CD4-positive, alpha-beta T cell treated with Interleukin-4 for 1 hour (primary cell): ENCODE data around the gene NUP58.

Experiments
- DNase-seq, 2 donors: peaks; one replicate each; pipeline ENCODE4 v3.0.0-alpha.2; 2020 to 2022

Gene NUP58, protein sequence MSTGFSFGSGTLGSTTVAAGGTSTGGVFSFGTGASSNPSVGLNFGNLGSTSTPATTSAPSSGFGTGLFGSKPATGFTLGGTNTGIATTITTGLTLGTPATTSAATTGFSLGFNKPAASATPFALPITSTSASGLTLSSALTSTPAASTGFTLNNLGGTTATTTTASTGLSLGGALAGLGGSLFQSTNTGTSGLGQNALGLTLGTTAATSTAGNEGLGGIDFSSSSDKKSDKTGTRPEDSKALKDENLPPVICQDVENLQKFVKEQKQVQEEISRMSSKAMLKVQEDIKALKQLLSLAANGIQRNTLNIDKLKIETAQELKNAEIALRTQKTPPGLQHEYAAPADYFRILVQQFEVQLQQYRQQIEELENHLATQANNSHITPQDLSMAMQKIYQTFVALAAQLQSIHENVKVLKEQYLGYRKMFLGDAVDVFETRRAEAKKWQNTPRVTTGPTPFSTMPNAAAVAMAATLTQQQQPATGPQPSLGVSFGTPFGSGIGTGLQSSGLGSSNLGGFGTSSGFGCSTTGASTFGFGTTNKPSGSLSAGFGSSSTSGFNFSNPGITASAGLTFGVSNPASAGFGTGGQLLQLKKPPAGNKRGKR

DNA sequence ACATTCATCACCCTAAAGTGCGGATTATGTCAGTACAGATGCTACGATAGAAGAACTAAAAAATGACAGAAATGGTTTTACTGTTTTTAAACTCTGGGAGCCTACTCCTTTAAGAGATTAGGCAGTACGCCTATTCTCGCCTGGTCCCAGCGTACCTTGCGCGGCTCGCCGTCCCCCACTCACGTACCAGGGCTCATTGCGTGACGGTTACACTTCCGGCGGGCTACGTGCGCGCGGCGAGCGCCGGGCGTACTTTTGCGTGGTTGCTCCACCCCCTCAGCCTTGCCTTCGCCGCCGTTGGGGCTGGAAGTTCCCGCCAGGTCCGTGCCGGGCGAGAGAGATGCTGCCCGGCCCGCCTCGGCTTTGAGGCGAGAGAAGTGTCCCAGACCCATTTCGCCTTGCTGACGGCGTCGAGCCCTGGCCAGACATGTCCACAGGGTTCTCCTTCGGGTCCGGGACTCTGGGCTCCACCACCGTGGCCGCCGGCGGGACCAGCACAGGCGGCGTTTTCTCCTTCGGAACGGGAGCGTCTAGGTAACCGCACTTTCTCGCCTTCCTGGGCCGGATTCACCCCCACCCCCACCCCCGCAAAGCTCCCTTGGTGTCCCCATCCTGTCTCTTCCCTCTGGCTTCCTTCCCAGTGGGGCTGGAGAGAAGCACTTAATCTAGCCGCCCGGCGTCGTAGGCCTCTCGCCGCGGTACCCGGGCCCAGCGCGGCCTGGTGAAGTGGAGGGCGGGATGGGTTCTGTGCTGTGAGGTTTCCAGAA lies at the start of gene NUP58:
Gene NUP58, plus strand, starts transcription at position 279 of the 767 bp plus-strand sequence. Its CDS starts 149 bp downstream, at position 428.
- DNase-seq, result peak; percentile 94

DNA sequence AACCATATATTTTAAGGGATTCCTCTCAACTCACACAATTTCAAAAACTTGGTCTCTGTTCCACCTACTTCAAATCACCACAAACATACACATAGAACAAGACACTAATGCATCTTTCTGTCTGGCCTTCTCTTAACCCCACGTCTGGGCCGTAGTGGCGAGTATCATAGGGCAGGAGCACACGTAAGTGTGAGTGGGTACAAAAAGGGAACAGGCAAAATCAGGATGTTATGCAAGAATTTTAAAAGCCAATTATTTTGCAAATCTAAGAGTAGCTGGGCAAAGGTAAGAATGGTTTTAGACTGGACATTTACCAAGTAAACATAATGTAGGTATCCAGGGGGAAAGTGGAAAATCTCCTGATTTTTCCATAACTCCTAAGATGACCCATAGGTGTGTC lies 49.2 kb upstream of the NUP58 start:
- DNase-seq, result no peak

DNA sequence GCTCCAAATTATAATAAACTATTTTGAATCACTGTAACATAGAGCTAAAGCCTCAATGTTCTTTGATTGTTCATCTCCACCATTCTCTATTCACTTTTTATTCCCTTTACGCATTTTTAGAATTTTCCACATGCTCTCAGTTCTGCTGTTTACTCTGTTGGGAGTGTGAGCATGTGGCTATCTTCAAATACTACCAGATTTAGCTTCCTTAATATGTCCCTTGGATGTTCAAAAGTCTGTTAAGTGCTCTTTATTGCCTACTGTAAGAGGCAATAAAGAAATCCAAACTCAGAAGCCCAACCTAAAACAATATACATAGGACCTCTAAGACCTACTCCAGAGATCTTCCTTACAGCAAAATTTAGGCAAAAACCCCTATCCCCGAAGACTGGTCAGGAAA lies 48.7 kb upstream of the NUP58 start:
- no peak for DNase-seq

DNA sequence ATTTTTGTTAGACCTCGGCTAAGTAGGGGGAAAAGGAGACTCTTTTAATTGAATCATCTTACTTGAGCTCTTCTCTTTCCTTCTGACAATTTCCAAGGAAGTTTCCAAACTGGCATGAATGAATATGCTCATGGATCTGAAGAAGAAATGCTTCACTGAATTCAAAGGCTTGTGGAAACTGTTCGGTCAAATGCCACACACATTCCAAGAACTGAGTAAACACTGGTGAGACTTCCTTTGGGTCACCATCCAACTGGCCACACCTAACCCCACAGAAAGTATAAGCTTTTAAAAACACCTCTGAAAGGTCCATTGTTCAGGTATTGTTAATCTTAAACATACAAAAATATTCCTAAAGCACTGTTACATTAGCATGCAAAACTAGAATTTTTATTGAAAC lies 47.7 kb upstream of the NUP58 start:
- DNase-seq, result no peak

DNA sequence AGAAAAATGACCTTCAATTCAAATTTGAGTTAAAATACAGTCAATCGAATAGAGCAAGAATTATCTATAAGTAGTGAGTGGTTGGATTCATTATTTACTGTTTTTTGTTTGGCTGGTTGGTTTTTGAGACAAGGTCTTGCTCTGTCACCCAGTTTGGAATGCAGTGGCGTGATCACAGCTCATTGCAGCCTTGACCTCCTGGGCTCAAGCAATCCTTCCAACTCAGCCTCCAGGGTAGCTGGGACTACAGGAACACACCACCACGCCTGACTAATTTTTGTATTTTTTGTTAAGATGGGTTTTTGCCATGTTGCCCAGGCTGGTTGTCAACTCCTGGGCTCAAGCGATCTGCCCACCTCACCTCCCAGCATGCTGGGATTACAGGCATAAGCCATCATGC lies 39.2 kb upstream of the NUP58 start:
- no peak for DNase-seq

DNA sequence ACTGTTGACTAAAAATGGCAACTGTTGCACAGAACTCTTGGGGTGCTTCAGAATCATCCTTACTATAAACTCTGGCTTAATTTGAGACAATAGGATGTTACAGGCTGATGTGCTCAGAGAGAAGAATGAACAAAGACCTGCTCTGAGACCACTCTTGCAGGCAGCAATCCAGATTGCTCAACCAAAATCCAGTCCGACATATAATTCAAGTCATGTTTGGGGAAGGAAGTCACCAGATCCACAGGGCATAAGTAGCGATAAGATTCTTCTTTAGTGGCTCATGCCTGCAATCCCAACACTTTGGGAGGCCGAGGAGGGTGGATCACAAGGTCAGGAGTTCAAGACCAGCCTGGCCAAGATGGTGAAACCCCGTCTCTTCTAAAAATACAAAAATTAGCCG lies 34.7 kb upstream of the NUP58 start:
- DNase-seq, result no peak

DNA sequence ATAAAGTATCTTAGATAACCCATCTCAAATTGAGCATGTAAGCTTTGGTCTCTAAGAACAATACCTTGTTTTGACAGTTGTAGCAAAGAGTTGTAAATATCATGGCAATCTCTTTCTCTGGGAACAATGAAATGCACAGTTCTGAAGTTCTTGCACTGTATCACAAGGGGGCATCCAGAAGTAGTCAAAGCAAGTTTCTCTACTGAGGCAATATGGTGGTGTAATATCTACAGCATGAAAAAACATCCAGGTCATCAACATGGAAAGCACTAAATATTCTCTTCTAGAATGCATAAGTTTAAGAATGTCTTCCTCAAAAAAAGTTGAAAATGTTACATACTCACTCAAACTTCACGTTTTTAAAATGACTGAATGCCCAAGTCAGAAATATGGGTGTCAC lies 33.7 kb upstream of the NUP58 start:
- DNase-seq, result peak in 1 of 2 donors; percentile 32

DNA sequence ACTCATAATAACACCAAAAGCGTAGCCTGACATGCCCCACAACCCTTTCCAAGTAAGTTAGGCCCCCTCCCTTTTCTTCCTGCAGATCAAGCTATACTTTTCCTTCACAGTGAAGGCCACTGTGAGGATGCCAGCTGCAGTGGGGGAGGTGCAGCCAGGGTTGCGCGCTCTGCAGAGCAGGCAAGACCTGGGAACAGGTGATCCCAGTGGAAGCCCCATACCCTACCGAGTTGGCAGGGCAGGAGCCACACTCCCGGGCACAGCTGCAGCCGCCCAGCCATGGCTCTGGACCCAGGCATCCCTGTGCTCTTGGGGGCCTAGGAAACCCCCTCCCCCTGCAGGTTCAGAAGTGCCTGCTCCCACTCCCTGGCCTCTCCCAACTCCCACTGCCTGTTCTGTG lies 32.9 kb upstream of the NUP58 start:
- no peak for DNase-seq

DNA sequence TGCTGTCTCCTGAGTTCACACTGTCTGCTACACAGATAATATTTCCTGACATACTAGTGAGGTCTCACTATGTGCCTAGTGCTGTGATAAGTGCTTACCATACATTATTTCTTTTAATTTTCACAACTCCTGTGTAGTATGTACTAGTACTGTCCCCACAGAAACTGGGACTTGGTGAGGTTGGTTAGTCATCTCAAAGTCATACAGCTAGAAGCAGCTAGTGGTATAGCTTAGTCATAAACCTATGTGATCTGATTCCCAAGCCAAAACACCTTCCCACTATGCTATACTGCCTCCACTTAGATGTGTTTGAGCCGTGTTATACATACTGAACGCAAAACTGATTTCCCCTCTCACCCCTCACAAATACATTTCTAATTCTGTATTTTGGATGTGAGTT lies 24.7 kb upstream of the NUP58 start:
- no peak for DNase-seq

DNA sequence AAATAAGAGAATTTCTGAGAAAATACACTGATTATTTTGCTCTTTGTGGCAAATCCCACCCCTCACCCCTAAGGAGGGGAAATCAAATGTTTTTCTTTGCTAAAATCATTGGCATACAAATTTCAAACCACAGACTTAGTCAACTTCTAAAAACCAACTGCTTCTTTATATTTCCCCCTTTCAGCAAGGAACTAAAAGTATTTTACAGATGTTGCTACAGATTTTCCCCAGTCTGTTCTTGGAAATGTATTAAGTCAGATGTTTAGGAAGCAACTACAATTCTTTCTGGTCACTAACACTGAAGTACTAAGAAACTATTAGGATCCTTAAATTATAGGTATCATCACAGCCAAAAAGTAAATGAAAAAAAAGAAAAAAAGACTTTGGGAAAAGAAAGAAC lies 21.0 kb upstream of the NUP58 start:
- no peak for DNase-seq

DNA sequence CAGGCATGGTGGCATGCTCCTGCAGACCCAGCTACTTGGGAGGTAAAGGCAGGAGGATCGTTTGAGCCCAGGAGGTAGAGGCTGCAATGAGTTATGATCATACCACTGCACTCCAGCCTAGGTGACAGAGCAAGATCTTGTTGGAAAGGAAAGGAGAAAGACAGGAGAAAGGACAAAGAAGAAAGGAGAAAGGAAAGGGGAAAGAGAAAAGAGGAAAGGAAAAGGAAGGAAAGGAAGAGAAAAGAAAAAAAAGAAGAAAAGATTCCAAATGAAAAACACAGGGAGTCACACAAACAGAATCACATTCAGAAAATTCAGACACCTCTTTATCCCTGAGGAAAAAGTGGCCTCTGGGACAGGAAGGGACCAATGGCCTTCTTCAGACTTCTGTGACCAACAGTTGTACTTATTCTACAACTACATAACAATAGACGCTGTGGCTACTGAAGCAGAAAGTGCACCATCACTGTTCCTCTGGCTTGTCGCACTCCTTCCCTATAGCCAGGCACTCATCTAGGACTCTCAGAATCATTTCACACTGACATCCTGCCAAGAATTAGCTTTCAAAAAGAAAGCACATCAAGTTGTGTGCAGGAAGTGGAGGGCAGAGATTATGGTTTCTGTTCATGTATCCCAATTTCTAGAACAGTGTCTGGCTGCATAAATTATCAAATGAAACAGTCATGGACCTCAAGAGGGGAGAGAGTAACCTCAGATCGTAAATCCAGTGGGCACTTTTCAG lies 20.1 kb upstream of the NUP58 start:
- DNase-seq, result no peak

DNA sequence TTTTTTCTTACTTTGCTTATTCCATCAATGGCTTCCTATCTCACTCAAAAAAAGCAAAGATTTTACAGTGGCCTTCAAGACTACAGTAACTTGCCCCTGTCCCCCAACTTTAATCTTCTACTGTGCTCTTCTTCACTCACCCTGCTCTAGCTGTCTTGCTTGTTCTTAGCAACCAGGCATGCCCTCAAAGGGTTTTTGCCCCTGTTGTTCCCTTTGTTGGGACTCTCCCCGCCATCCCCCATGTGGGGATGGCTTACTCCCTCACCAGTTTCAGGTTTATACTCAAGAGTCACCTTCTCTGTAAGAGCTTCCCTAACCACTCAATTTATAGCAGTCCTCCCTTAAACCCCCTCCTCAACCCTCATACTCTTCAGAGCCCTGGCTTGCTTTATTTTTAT lies 19.5 kb upstream of the NUP58 start:
- no peak for DNase-seq

DNA sequence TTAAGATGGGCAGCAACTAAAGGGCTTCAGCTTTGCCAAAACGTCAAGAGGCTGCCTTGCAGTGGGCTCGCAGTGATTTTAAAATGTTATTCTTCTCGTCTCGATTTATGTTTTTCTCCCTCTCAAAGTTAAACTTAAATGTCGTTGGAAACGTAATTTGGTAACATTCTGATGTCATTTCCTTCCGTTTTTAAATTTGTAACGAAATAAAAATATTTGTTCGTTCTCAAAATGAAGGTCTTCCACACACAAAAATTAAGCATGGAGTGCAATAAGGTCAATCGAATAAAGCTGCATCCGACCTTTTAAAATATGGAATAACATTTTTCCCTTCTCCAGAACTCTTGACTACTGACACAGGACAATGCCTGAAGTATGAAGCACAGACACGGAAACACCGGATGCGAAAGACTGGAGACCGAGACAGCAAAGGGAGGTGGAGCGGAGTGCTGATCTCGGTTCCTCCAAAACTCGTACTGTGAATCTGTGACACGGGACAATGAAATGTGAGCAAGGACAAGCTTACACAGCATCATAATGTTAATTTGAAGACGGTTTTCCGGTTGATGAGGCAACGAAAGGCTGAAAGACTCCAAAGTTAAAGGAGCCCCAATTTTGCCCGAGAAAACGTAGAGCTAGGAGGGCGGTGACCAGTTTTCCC lies 15.0 kb upstream of the NUP58 start:
- DNase-seq, result peak; percentile 63 to 70

DNA sequence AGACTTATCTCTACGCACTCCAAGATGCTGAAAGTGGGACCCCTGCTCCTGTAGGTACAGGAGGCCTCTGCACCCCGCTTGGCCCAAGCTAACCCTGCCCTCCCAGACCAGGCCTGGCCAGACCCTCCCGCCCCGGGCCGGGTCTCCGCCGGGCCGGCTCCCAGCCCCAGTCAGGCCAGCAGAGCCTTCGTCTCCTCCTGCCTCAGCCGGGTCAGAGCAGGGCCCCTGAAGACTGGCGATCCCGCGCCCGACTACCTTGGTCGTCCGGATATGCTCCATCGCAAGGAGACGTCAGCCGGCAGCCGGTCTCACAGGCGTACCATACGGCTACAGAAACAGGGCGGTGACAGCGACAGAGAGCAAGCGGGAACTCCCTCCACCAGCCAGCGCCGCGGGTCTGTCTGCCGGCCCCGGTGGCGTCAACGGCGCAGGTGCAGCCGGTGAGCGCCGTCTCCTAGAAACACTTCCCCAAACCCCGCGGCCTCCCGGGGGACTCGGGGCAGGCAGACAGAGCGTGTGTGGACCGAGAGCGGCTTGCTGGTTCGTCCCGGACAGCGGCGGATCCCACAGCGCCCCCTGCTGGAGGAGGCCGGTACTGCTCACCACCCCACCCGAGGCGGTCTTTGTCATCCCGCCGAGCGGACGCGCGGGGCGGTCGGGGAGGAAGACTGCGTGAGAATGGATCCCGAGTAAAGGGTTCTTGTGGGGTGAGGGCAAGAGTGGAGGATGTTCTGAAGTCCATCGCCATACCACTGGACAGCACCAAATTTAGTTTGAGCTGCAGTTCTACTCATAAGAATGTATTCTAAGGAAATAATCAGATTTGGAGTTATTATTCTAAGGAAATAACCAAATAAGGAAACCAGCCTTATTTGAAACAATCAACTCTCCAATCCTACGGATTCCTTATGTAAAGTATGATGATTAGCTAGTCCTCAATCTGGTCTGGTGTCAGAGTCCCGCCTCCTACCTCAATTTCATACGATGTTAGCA lies 14.2 kb upstream of the NUP58 start, which contains the start of gene MTMR6:
Gene MTMR6, minus strand, starts transcription at position 520 of the 993 bp plus-strand sequence. Its CDS starts 241 bp downstream, at position 279.
- peak; percentile 93 to 96 for DNase-seq

DNA sequence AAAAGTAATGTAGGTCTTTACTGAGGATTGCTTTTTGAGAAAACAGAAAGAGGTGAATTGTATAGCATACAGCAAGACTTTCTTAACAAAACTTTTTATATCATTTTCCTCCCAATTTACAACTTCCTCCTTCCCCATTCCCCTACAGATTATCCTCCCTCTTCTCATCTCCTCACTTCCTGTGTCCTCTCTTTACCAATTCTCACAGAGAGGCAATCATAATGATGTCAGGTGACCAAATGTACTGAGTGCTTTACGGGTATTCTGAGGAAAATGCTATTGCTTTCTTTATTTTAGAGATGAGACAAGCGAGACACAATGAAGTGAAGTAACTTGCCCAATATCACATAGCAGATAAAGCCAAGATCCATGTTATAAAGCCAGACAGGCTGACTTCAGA lies 12.5 kb upstream of the NUP58 start:
- DNase-seq, result no peak

DNA sequence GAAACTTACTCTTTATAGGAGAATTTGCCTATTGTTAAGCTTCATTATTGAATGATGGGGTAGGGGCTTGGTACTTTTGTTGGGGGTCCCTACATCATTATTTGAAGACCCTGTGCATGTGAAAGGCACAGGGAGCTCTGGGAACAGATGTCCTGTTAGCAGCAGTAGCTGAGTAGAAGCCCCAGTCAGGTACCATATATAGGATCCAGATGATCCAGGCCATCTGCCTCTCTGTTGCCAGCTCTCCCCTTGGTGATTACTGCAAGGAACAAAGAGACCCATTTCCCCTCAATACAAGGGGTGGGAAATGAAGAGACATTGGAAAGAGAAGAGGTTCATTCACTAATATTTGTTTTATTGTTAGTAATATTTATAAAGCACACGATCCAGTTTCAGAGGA lies 9.7 kb upstream of the NUP58 start:
- DNase-seq, result no peak

DNA sequence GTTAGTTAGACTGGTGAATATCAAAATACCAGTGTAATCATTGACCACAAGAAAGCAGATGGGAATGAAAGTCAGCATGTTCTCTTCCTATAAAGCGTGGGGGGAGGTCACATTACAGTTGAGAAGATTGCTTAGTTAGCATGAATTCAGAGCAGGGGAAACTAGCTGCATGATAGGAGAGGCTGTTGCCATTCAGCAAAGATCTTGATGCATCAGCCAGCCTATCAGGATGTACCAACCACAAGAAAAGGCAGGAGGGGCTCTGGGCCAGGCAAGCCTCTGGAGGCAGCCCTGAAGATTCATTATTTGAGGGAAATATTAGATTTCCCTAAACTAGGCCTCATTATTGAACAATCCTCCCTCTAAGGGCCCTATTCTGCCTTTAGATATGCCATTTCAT lies 9.1 kb upstream of the NUP58 start:
- DNase-seq, result peak in 1 of 2 donors; percentile 53

DNA sequence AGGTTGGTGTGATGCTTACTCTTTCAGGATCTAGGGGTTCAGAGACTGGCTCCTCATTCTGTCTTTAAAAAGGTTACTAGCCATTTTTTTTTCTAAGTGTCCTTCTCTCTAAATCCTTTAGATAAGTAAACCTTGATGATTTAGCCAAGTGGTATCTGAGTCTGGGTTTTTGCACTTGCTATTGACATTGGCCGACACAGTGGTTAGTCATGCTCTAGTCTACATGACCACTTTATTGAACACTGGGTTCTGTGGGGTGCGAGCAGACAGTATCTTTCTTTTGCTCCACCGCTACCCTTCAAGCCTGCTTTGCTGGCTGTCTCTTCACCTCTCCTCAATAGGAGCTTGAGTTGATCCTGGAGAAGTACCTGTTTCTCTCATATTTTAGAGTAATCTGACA lies 6.2 kb upstream of the NUP58 start:
- DNase-seq, result no peak

DNA sequence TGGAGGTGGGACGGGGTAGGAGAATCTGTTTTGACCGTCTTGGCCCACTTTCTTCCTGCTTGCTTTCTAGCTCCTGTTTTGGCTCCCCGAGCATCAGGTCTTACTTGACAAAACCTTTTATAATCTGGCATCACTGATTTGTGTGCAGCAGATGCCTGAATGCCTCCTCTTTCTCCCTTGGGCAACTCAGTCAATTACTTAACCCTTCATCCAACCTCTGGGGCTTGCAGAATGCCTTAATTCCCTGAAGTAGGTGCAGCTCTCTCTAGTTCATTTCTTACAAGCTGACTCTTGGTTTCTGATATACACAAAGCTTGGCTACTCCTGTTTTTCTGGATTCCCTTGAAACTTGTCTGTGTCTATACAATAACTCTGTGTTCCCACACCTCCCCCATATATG lies 5.7 kb upstream of the NUP58 start:
- DNase-seq, result no peak

DNA sequence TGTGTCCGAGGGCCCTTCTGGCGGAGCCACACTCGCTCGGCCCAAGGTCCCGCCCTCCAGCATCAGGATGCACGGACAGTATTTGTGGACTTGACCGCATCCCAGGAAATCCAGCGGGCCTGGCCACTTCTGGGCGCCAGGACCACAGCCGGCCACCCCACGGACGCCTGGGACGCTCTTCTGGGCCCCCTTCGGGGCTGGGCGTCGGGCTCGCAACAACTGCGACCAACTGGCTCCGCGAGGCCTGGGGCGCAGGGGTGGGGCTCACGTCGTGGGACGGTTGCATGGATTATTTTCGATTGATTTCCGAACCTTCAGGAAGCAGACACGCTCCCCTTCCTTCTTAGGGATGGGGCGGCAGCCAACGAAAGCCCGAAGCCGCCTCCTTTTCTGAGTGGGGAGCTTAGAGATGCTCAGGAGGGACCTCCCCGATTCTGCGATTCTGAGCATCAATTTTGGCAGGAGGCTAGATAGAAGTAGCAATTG lies 521 bp upstream of the NUP58 start:
- DNase-seq, result no peak

DNA sequence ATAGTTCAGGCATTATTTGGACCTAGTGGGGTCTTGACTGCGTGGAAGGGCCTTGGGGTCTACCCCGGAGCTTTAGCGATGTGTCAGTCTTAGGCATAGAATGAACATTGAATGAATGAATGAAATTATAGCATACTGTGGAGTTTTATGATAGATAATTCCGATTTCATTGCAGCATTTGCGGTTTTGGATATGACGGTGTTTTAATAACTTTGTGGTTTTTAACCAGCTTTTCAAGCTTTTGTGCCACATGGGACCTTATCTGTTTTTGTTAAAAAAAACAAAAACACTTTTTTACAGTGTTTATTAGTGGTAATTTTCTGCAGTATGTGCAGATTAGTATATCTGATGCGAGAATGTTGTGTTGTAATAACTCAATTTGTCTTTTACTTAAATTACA lies 696 bp downstream of the NUP58 start:
- DNase-seq, result no peak
